SK-N-MC (cell line): ENCODE data around the gene ARG1.

Source experiments
- EZH2 ChIP-seq: fragments of 200-600 bp; sonication (generic); IDR thresholded peaks from one replicate; pipeline ENCODE4 v1.6.1; 2017; ENCODE audit warnings: antibody characterized with exemption
- FOXP2 ChIP-seq: optimal IDR thresholded peaks from 2 replicates; pipeline ENCODE3; 2011; ENCODE audit warnings: mild to moderate bottlenecking, moderate library complexity; ENCODE audit not compliant: insufficient read depth; ENCODE audit errors: extremely low read length, control extremely low read depth
- POLR2AphosphoS5 ChIP-seq: IDR thresholded peaks from 2 replicates; pipeline ENCODE4 v1.6.1; 2012; ENCODE audit warnings: mild to moderate bottlenecking, low read depth, low read length, borderline replicate concordance

- TF ChIP-seq EZH2 (no peak), POLR2AphosphoS5 (no peak), FOXP2 (no peak)
Observed at GRCh38 chr6:131586543-131586942, 13.5 kb downstream of the ARG1 start.
